ENCODE measurements around the gene EHMT1.
"Not testable (repeated sequence)": the region's sequence is repeated elsewhere in the genome, so short reads cannot be mapped to it uniquely, and the experiment has no call there.

EHMT1 gene

DNA sequence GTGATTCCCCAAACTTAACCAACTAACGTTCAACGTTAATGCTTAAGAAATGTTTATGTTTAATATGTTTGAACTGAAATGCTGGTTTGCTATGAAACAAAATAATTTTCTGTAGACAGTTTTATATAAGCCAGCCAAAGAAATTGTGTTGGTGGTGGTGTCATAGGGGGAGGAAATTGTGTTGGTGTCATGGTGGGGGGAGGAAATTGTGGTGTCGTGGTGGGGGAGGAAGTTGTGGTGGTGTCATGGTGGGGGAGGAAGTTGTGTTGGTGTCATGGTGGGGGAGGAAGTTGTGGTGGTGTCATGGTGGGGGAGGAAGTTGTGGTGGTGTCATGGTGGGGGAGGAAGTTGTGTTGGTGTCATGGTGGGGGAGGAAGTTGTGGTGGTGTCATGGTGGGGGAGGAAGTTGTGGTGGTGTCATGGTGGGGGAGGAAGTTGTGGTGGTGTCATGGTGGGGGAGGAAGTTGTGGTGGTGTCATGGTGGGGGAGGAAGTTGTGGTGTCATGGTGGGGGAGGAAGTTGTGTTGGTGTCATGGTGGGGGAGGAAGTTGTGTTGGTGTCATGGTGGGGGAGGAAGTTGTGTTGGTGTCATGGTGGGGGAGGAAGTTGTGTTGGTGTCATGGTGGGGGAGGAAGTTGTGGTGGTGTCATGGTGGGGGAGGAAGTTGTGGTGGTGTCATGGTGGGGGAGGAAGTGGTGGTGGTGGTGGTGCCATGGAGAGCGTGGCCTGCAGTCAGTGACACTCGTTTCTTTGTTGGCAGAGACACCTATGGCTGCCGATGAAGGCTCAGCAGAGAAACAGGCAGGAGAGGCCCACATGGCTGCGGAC lies 97.3 kb downstream of the EHMT1 start:
- H3K36me3 ChIP-seq (ENCODE audit: control insufficient read depth, insufficient read depth, low read length) = peaks cover 24% of the 10 kb centered on the region
- H3K4me3 ChIP-seq (ENCODE audit: insufficient read depth, low read depth, low read length); H3K27me3 ChIP-seq (ENCODE audit: control insufficient read depth, insufficient read depth, low read length, poor library complexity, severe bottlenecking); H3K27ac ChIP-seq (ENCODE audit: insufficient read depth, low read depth, low read length, poor library complexity, severe bottlenecking); H3K4me1 ChIP-seq (ENCODE audit: control insufficient read depth, insufficient read depth, low read length); H3K9me3 ChIP-seq (ENCODE audit: control insufficient read depth, low read length): not testable (repeated sequence)
- WGBS, 2 experiments = 92 to 98% methylated on average over 7 of the region's 7 CpGs

GRCh38 chr9:137716694-137717287 lies 98.0 kb downstream of the EHMT1 start:
- WGBS, 2 experiments = 96 to 97% methylated on average over 25 of the region's 25 CpGs
- H3K4me3 ChIP-seq (ENCODE audit: insufficient read depth, low read depth, low read length) = no peak overlapping the region
- H3K9me3 ChIP-seq (ENCODE audit: control insufficient read depth, low read length) = no peaks in the 10 kb centered on the region
- H3K36me3 ChIP-seq (ENCODE audit: control insufficient read depth, insufficient read depth, low read length) = peaks cover 22% of the 10 kb centered on the region
- H3K27me3 ChIP-seq (ENCODE audit: control insufficient read depth, insufficient read depth, low read length, poor library complexity, severe bottlenecking) = no peaks in the 10 kb centered on the region
- no peaks in the 10 kb centered on the region for H3K4me1 ChIP-seq (ENCODE audit: control insufficient read depth, insufficient read depth, low read length)
- no peak overlapping the region for H3K27ac ChIP-seq (ENCODE audit: insufficient read depth, low read depth, low read length, poor library complexity, severe bottlenecking)

DNA sequence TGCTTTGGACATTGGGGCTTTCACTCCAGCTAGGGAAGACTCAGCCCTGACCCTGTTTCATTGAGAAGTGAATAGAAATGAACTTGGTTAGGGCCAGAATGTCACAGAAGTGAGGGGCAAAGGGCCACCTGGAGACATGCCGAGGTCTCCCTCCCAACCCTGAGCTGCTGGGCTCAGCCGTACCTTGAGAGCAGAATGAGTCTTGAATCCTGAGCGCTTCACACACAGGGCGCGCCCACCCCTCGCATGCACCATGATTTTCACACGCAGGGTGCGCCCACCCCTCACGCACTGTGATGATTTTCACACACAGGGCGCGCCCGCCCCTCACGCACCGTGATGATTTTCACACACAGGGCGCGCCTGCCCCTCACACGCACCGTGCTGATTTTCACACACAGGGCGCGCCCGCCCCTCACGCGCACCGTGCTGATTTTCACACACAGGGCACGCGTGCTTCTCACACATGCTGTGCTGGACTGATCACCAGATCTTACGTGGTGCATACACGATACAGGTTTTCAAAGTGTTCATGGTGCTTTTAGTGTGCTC lies 99.0 kb downstream of the EHMT1 start:
- Histone ChIP-seq H3K27me3 (ENCODE audit: control insufficient read depth, insufficient read depth, low read length, poor library complexity, severe bottlenecking) (no peaks in the 10 kb centered on the region), H3K27ac (ENCODE audit: insufficient read depth, low read depth, low read length, poor library complexity, severe bottlenecking) (no peak overlapping the region)
- WGBS, 2 experiments = 96 to 97% methylated on average over 28 of the region's 28 CpGs

GRCh38 chr9:137719194-137719593 lies 100.4 kb downstream of the EHMT1 start:
- H3K27ac ChIP-seq (ENCODE audit: insufficient read depth, low read depth, low read length, poor library complexity, severe bottlenecking) = no peak overlapping the region
- no peaks in the 10 kb centered on the region for H3K9me3 ChIP-seq (ENCODE audit: control insufficient read depth, low read length)
- WGBS, 2 experiments = 93 to 94% methylated on average over 9 of the region's 9 CpGs
- no peaks in the 10 kb centered on the region for H3K27me3 ChIP-seq (ENCODE audit: control insufficient read depth, insufficient read depth, low read length, poor library complexity, severe bottlenecking)
- H3K4me1 ChIP-seq (ENCODE audit: control insufficient read depth, insufficient read depth, low read length) = peaks cover 4% of the 10 kb centered on the region
- no peak overlapping the region for H3K4me3 ChIP-seq (ENCODE audit: insufficient read depth, low read depth, low read length)
- H3K36me3 ChIP-seq (ENCODE audit: control insufficient read depth, insufficient read depth, low read length) = peaks cover 20% of the 10 kb centered on the region

More for the DNA sequence above, 99.0 kb downstream of the EHMT1 start:
- H3K4me1 ChIP-seq (ENCODE audit: control insufficient read depth, insufficient read depth, low read length) = no peaks in the 10 kb centered on the region
- H3K36me3 ChIP-seq (ENCODE audit: control insufficient read depth, insufficient read depth, low read length) = peaks cover 20% of the 10 kb centered on the region
- no peak overlapping the region for H3K4me3 ChIP-seq (ENCODE audit: insufficient read depth, low read depth, low read length)
- no peaks in the 10 kb centered on the region for H3K9me3 ChIP-seq (ENCODE audit: control insufficient read depth, low read length)

- Histone ChIP-seq H3K27ac (ENCODE audit: insufficient read depth, low read depth, low read length, poor library complexity, severe bottlenecking) (peak overlapping the region; percentile 3), H3K4me3 (ENCODE audit: insufficient read depth, low read depth, low read length) (no peak overlapping the region), H3K36me3 (ENCODE audit: control insufficient read depth, insufficient read depth, low read length) (peaks cover 20% of the 10 kb centered on the region), H3K4me1 (ENCODE audit: control insufficient read depth, insufficient read depth, low read length) (peaks cover 8% of the 10 kb centered on the region), H3K9me3 (ENCODE audit: control insufficient read depth, low read length) (no peaks in the 10 kb centered on the region), H3K27me3 (ENCODE audit: control insufficient read depth, insufficient read depth, low read length, poor library complexity, severe bottlenecking) (no peaks in the 10 kb centered on the region)
- WGBS, 2 experiments = 94 to 95% methylated on average over 27 of the region's 27 CpGs
Observed at GRCh38 chr9:137720571-137721110, 101.8 kb downstream of the EHMT1 start.

DNA sequence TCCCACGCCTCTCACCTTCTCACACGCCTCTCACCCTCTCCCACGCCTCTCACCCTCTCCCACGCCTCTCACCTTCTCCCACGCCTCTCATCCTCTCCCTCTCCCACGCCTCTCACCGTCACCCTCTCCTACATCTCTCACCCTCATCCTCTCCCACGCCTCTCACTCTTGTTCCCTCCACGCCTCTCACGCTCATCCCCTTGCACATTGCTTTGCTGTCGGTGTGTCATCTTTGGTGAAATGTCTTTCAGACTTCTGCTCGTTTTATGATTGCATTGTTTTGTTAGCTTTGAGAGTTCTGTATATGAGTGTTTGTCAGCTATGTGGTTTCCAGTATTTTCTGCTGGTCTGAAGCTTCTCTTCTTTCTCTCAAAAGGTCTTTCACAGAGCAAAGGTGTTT lies 102.7 kb downstream of the EHMT1 start:
- peaks cover 21% of the 10 kb centered on the region for H3K36me3 ChIP-seq (ENCODE audit: control insufficient read depth, insufficient read depth, low read length)
- WGBS, 2 experiments = 92 to 95% methylated on average over 12 of the region's 12 CpGs
- peaks cover 8% of the 10 kb centered on the region for H3K4me1 ChIP-seq (ENCODE audit: control insufficient read depth, insufficient read depth, low read length)
- no peak overlapping the region for H3K4me3 ChIP-seq (ENCODE audit: insufficient read depth, low read depth, low read length)
- H3K27ac ChIP-seq (ENCODE audit: insufficient read depth, low read depth, low read length, poor library complexity, severe bottlenecking) = no peak overlapping the region
- no peaks in the 10 kb centered on the region for H3K27me3 ChIP-seq (ENCODE audit: control insufficient read depth, insufficient read depth, low read length, poor library complexity, severe bottlenecking)
- H3K9me3 ChIP-seq (ENCODE audit: control insufficient read depth, low read length) = no peaks in the 10 kb centered on the region

- 78 to 93% methylated on average over 2 to 5 of the region's 5 CpGs for WGBS, 2 experiments
- H3K4me1 ChIP-seq (ENCODE audit: control insufficient read depth, insufficient read depth, low read length) = peaks cover 8% of the 10 kb centered on the region
- peaks cover 20% of the 10 kb centered on the region for H3K36me3 ChIP-seq (ENCODE audit: control insufficient read depth, insufficient read depth, low read length)
- H3K4me3 ChIP-seq (ENCODE audit: insufficient read depth, low read depth, low read length) = no peak overlapping the region
- H3K27me3 ChIP-seq (ENCODE audit: control insufficient read depth, insufficient read depth, low read length, poor library complexity, severe bottlenecking) = no peaks in the 10 kb centered on the region
- no peak overlapping the region for H3K27ac ChIP-seq (ENCODE audit: insufficient read depth, low read depth, low read length, poor library complexity, severe bottlenecking)
- no peaks in the 10 kb centered on the region for H3K9me3 ChIP-seq (ENCODE audit: control insufficient read depth, low read length)
Observed at GRCh38 chr9:137721899-137722298, 103.1 kb downstream of the EHMT1 start.

DNA sequence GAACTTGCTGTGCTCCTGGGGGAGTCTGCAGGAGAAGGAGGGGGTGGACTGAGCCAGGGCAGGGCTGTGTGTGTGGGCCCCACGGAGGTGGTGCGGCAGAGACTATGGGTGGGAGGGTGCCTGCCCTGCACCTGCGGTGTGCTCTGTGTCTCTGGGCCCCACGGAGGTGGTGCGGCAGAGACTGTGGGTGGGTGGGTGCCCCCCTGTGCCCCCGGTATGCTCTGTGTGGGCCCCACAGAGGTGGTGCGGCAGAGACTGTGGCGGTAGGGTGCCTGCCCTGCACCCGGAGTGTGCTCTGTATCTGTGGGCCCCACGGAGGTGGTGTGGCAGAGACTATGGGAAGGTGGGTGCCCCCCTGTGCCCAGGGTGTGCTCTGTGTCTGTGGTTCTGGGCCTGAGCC lies 103.7 kb downstream of the EHMT1 start:
- Histone ChIP-seq H3K27me3 (ENCODE audit: control insufficient read depth, insufficient read depth, low read length, poor library complexity, severe bottlenecking) (no peaks in the 10 kb centered on the region), H3K36me3 (ENCODE audit: control insufficient read depth, insufficient read depth, low read length) (peaks cover 14% of the 10 kb centered on the region), H3K9me3 (ENCODE audit: control insufficient read depth, low read length) (no peaks in the 10 kb centered on the region), H3K4me1 (ENCODE audit: control insufficient read depth, insufficient read depth, low read length) (peaks cover 8% of the 10 kb centered on the region), H3K27ac (ENCODE audit: insufficient read depth, low read depth, low read length, poor library complexity, severe bottlenecking) (peak overlapping the region; percentile 16), H3K4me3 (ENCODE audit: insufficient read depth, low read depth, low read length) (no peak overlapping the region)
- 79 to 81% methylated on average over 10 of the region's 10 CpGs for WGBS, 2 experiments

DNA sequence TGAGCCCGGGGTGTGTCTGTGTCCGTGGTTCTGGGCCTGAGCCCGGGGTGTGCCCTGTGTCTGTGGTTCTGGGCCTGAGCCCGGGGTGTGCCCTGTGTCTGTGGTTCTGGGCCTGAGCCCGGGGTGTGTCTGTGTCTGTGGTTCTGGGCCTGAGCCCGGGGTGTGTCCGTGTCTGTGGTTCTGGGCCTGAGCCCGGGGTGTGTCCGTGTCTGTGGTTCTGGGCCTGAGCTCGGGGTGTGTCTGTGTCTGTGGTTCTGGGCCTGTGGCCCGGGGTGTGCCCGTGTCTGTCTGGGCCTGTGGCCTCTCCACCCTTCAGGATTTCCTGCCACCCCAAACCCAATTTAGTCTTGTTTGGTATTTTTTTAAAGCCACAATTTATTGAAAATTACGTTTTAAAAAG lies 104.6 kb downstream of the EHMT1 start:
- not testable (repeated sequence) for H3K9me3 ChIP-seq (ENCODE audit: control insufficient read depth, low read length); H3K27me3 ChIP-seq (ENCODE audit: control insufficient read depth, insufficient read depth, low read length, poor library complexity, severe bottlenecking); H3K36me3 ChIP-seq (ENCODE audit: control insufficient read depth, insufficient read depth, low read length); H3K27ac ChIP-seq (ENCODE audit: insufficient read depth, low read depth, low read length, poor library complexity, severe bottlenecking); H3K4me1 ChIP-seq (ENCODE audit: control insufficient read depth, insufficient read depth, low read length); H3K4me3 ChIP-seq (ENCODE audit: insufficient read depth, low read depth, low read length)
- 92% methylated on average over 12 to 13 of the region's 13 CpGs for WGBS, 2 experiments

DNA sequence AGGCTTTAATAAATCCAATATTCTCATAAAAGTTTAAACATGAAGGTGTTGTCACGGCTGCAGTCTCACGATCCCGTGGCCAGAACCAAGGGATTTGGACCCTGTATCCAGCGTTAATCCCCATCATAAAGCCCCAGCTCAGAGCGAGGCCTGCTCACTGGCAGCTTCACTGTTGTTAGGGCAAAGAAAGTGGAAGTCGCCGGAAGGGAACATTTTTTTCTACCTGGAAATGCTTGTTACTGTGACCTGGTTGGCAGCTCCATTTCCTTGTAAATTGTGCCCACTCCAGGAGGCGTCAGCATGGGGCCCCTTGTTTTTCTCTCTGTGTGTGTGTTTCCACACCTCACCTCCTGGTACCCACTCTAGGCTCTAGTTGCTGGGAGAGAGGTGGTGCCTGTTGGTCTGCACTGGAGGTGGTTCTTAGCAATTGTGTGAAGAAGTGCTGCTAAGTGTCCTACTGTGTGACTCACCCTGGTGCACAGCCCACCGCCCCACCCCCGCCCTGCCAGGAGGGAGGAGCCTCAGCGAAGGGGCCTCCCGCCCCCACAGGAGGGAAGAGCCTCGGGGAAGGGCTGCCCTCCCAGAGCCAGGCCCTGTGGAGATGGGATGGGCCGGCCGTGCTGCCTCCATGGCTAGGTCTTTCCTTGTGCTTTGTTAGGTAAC lies 105.1 kb downstream of the EHMT1 start:
- WGBS, 2 experiments = 30 to 31% methylated on average over 15 of the region's 15 CpGs
- Histone ChIP-seq H3K4me3 (ENCODE audit: insufficient read depth, low read depth, low read length) (no peak overlapping the region), H3K9me3 (ENCODE audit: control insufficient read depth, low read length) (no peaks in the 10 kb centered on the region), H3K27me3 (ENCODE audit: control insufficient read depth, insufficient read depth, low read length, poor library complexity, severe bottlenecking) (no peaks in the 10 kb centered on the region), H3K27ac (ENCODE audit: insufficient read depth, low read depth, low read length, poor library complexity, severe bottlenecking) (peak overlapping the region; percentile 9), H3K4me1 (ENCODE audit: control insufficient read depth, insufficient read depth, low read length) (peaks cover 8% of the 10 kb centered on the region), H3K36me3 (ENCODE audit: control insufficient read depth, insufficient read depth, low read length) (peaks cover 7% of the 10 kb centered on the region)
